CD4-positive, alpha-beta T cell treated with Interleukin-15 for 1 hour (primary cell): Measurements from ENCODE around the gene ACBD7.
A peak's percentile ranks its signal among the peaks of the same experiment; 100 is the strongest.

Experiments used
- DNase-seq: peaks from one replicate; pipeline ENCODE4 v3.0.0-alpha.2; 2020

Gene ACBD7

GRCh38 chr10:15088428-15089261, at the start of gene ACBD7:
TSS of gene ACBD7 (minus strand) at chr10:15088776. CDS start at chr10:15088728, 48 bp downstream.
- DNase-seq = peak; percentile 71

- DNase-seq = no peak
Measured at GRCh38 chr10:15137636-15138035, 49.1 kb upstream of the ACBD7 start.

GRCh38 chr10:15137036-15137359, 48.4 kb upstream of the ACBD7 start:
- DNase-seq = no peak

GRCh38 chr10:15136129-15137035, 47.8 kb upstream of the ACBD7 start:
- no peak for DNase-seq

- DNase-seq = no peak
Measured at GRCh38 chr10:15131330-15131729, 42.8 kb upstream of the ACBD7 start.

GRCh38 chr10:15124908-15125307, 36.3 kb upstream of the ACBD7 start:
- no peak for DNase-seq

- DNase-seq = no peak
Measured at GRCh38 chr10:15124190-15124589, 35.6 kb upstream of the ACBD7 start.

- no peak for DNase-seq
Measured at GRCh38 chr10:15123749-15124184, 35.2 kb upstream of the ACBD7 start.

GRCh38 chr10:15122477-15123030, 34.0 kb upstream of the ACBD7 start:
- no peak for DNase-seq

GRCh38 chr10:15121707-15122106, 33.1 kb upstream of the ACBD7 start:
- DNase-seq = no peak

GRCh38 chr10:15120523-15120922, 31.9 kb upstream of the ACBD7 start:
- no peak for DNase-seq

GRCh38 chr10:15118615-15119014, 30.0 kb upstream of the ACBD7 start:
- no peak for DNase-seq

GRCh38 chr10:15116225-15116624, 27.6 kb upstream of the ACBD7 start:
- no peak for DNase-seq

GRCh38 chr10:15113766-15114165, 25.2 kb upstream of the ACBD7 start:
- DNase-seq = no peak

- no peak for DNase-seq
Measured at GRCh38 chr10:15112657-15113056, 24.1 kb upstream of the ACBD7 start.

- DNase-seq = peak; percentile 58
Measured at GRCh38 chr10:15106352-15107013, 17.9 kb upstream of the ACBD7 start.

GRCh38 chr10:15103513-15103912, 14.9 kb upstream of the ACBD7 start:
- no peak for DNase-seq

GRCh38 chr10:15099886-15100285, 11.3 kb upstream of the ACBD7 start:
- no peak for DNase-seq

GRCh38 chr10:15097011-15097812, 8.6 kb upstream of the ACBD7 start, which contains the start of gene RPP38:
TSS of gene RPP38 (plus strand) at chr10:15097355. CDS start at chr10:15103315, 5,960 bp downstream.
- peak; percentile 94 for DNase-seq

GRCh38 chr10:15096661-15097010, 8.1 kb upstream of the ACBD7 start:
- DNase-seq = no peak

- no peak for DNase-seq
Measured at GRCh38 chr10:15092855-15093408, 4.4 kb upstream of the ACBD7 start.

- no peak for DNase-seq
Measured at GRCh38 chr10:15091418-15091817, 2.8 kb upstream of the ACBD7 start.
